ENCODE results near the gene AFF3.
"Not testable (repeated sequence)": the region's sequence is repeated elsewhere in the genome, so short reads cannot be mapped to it uniquely, and the experiment has no call there.

The AFF3 gene

DNA sequence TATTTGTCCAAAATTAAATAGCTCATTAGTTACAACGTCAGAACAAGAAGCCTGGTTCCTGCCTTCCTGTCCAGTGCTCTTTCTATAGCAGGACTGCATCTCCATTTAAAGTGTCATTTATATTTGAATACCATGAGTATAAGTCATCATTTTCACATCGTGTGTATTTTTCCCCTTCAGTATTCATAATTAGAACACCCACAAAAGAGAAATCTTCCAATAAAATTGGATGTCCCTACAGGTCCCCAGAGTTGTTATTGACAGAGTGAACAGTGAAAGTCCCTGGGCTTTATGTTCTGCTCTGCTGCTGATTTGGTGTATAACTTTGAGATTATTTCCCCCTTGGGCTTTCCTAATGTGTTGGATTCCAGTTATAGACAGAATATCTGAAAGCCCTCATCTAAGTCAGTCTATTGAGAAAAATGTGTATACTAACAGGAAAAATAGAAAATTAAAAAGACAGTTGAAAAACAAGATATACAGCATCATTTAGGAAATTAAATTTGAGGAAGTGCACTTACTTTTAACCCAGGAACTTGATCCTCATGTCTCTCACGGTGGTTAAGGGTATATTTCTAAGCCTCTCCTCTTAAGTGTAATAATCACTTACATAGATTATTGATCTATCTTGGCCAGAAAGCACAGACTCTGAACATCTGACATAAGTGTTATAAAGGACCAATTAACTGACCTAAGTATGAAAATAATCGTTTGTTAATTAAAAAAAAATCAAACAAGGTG lies 637.4 kb downstream of the AFF3 start:
- no peak for DNase-seq

DNA sequence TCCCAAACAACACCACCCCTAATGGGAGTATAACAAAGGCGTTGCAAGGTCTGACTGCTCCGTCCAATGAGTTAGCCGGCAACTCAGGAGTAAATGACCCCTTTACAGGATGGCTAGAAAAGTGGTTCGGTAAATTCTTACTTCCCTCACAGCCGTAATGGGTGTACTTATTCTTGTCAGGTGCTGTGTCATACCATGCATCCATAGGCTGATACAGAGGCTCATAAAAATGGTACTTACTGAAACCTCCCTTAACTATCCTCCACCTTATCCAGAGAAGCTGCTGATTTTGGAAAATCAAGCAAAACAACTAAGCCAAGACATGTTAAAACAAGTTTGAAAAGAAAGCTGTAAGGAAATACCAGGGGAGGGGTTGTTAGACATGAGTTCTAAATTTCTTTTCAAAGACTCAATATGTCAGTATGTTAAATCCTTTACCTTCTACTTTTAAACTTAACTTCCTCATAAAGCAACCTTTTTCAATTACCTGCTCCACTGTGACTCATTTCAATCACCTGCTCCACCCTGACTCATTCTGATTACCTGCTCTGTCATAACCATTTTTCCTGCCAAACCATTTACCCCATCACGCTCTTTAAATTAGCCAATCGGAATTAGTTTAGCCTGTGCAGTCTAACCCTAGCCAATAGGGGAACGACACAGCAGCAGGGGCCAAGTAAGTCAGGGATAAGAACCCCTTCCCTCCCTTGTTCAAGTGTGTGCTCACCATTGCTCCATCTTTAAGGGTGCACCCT lies 638.6 kb downstream of the AFF3 start:
- not testable (repeated sequence) for DNase-seq

DNA sequence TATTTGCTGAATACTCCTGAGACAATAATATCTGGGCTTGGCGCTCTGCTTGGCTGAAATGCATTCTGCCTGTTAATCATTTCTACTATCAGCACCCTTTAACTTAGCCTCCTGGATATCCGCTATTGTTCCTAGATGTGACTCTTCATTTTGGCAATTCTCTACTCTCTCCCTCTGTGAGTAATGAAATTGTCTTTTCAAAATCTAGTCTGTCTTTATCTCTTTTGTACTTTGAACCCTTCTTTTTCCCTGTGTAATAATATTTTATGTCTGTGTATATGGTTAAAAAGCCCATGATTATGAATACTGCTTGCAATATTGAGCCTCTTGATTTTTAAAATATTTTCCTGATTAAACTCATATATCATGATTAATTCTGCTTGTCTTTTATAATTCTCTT lies 646.4 kb downstream of the AFF3 start:
- no peak for DNase-seq

All from NCI-H748 treated with DMSO at 0.1 percent for 48 hours (cell line).